ENCODE measurements around the gene SLC6A3. TPM values are rescaled to one million over a fixed set of nuclear protein-coding genes. Genes with fewer than 3 reads are reported as not detected.

SLC6A3 gene
- total RNA-seq, 2 experiments from 2014 or later, result 0.07 to 0.23 TPM

GRCh38 chr5:1414311-1415058 lies 30.8 kb downstream of the SLC6A3 start:
- CTCF ChIA-PET, result no interaction called here
- H3K27me3 Mint-ChIP-seq, result no peaks in the 10 kb centered on the region
- no peak for ATAC-seq
- DNase-seq, result no peak
- H3K9me3 Mint-ChIP-seq (ENCODE audit: low read depth), result no peaks in the 10 kb centered on the region
- no peak overlapping the region for H3K4me3 Mint-ChIP-seq
- no peak overlapping the region for H3K27ac Mint-ChIP-seq
- H3K36me3 Mint-ChIP-seq, result no peaks in the 10 kb centered on the region
- H3K4me1 Mint-ChIP-seq, result peaks cover 3% of the 10 kb centered on the region

- Mint-ChIP-seq H3K4me1 (peaks cover 3% of the 10 kb centered on the region), H3K27ac (no peak overlapping the region), H3K27me3 (no peaks in the 10 kb centered on the region), H3K36me3 (no peaks in the 10 kb centered on the region), H3K9me3 (ENCODE audit: low read depth) (no peaks in the 10 kb centered on the region), H3K4me3 (no peak overlapping the region)
- CTCF ChIA-PET, result no interaction called here
- ATAC-seq (no peak), DNase-seq (no peak)
These were observed 31.5 kb downstream of the SLC6A3 start for GRCh38 chr5:1413611-1414241.

- Mint-ChIP-seq H3K4me1 (peaks cover 3% of the 10 kb centered on the region), H3K9me3 (ENCODE audit: low read depth) (no peaks in the 10 kb centered on the region), H3K4me3 (no peak overlapping the region), H3K27me3 (no peaks in the 10 kb centered on the region), H3K36me3 (no peaks in the 10 kb centered on the region), H3K27ac (no peak overlapping the region)
- CTCF ChIA-PET, result no interaction called here
- ATAC-seq, result no peak
- DNase-seq, result no peak
These were observed 32.0 kb downstream of the SLC6A3 start for GRCh38 chr5:1413211-1413610.

- CTCF ChIA-PET, result no interaction called here
These were observed 32.6 kb downstream of the SLC6A3 start for GRCh38 chr5:1412621-1413020.

GRCh38 chr5:1412163-1412562 lies 33.1 kb downstream of the SLC6A3 start:
- Mint-ChIP-seq H3K27ac (no peak overlapping the region), H3K36me3 (no peaks in the 10 kb centered on the region), H3K27me3 (no peaks in the 10 kb centered on the region), H3K4me3 (no peak overlapping the region), H3K4me1 (peaks cover 3% of the 10 kb centered on the region), H3K9me3 (ENCODE audit: low read depth) (no peaks in the 10 kb centered on the region)
- DNase-seq, result no peak
- ATAC-seq, result no peak
- CTCF ChIA-PET, result no interaction called here

More at GRCh38 chr5:1412621-1413020, 32.6 kb downstream of the SLC6A3 start:
- no peak overlapping the region for H3K4me3 Mint-ChIP-seq
- no peaks in the 10 kb centered on the region for H3K36me3 Mint-ChIP-seq
- no peak overlapping the region for H3K27ac Mint-ChIP-seq
- H3K27me3 Mint-ChIP-seq, result no peaks in the 10 kb centered on the region
- no peaks in the 10 kb centered on the region for H3K9me3 Mint-ChIP-seq (ENCODE audit: low read depth)
- no peak for DNase-seq
- no peak for ATAC-seq
- H3K4me1 Mint-ChIP-seq, result peaks cover 3% of the 10 kb centered on the region

- no peak overlapping the region for H3K27ac Mint-ChIP-seq
- no peaks in the 10 kb centered on the region for H3K27me3 Mint-ChIP-seq
- ATAC-seq, result no peak
- H3K4me1 Mint-ChIP-seq, result peaks cover 3% of the 10 kb centered on the region
- CTCF ChIA-PET, result no interaction called here
- no peaks in the 10 kb centered on the region for H3K36me3 Mint-ChIP-seq
- DNase-seq, result no peak
- H3K4me3 Mint-ChIP-seq, result no peak overlapping the region
- no peaks in the 10 kb centered on the region for H3K9me3 Mint-ChIP-seq (ENCODE audit: low read depth)
These were observed 34.1 kb downstream of the SLC6A3 start for GRCh38 chr5:1411099-1411498.

GRCh38 chr5:1410156-1411014 lies 34.9 kb downstream of the SLC6A3 start:
- CTCF ChIA-PET, result interaction anchor here (1.2 kb wide), 1 partner anchor 30 kb away, joined by 4 read pairs; no protein-coding TSS in a partner anchor
- H3K36me3 Mint-ChIP-seq, result no peaks in the 10 kb centered on the region
- DNase-seq (no peak), ATAC-seq (no peak)
- no peak overlapping the region for H3K27ac Mint-ChIP-seq
- H3K4me3 Mint-ChIP-seq, result no peak overlapping the region
- no peaks in the 10 kb centered on the region for H3K27me3 Mint-ChIP-seq
- H3K9me3 Mint-ChIP-seq (ENCODE audit: low read depth), result no peaks in the 10 kb centered on the region
- H3K4me1 Mint-ChIP-seq, result peaks cover 3% of the 10 kb centered on the region

GRCh38 chr5:1409381-1410110 lies 35.7 kb downstream of the SLC6A3 start:
- Mint-ChIP-seq H3K4me1 (peaks cover 3% of the 10 kb centered on the region), H3K36me3 (no peaks in the 10 kb centered on the region), H3K9me3 (ENCODE audit: low read depth) (no peaks in the 10 kb centered on the region), H3K27ac (no peak overlapping the region), H3K27me3 (no peaks in the 10 kb centered on the region), H3K4me3 (no peak overlapping the region)
- peak; percentile 45 for ATAC-seq
- DNase-seq, result peak; percentile 50
- CTCF ChIA-PET, result interaction anchor here (1.2 to 1.5 kb wide), 2 partner anchors 29 to 236 kb away, joined by 4 to 5 read pairs; no protein-coding TSS in a partner anchor

- no peak for ATAC-seq
- CTCF ChIA-PET, result no interaction called here
- H3K27ac Mint-ChIP-seq, result no peak overlapping the region
These were observed 38.3 kb downstream of the SLC6A3 start for GRCh38 chr5:1406681-1407640.

GRCh38 chr5:1405539-1406530 lies 39.4 kb downstream of the SLC6A3 start:
- CTCF ChIA-PET, result interaction anchor here (1.2 kb wide), 1 partner anchor 239 kb away, joined by 6 read pairs; no protein-coding TSS in a partner anchor
- no peaks in the 10 kb centered on the region for H3K27me3 Mint-ChIP-seq
- peaks cover 2% of the 10 kb centered on the region for H3K4me1 Mint-ChIP-seq
- H3K4me3 Mint-ChIP-seq, result no peak overlapping the region
- H3K36me3 Mint-ChIP-seq, result no peaks in the 10 kb centered on the region
- ATAC-seq (no peak), DNase-seq (no peak)
- H3K9me3 Mint-ChIP-seq (ENCODE audit: low read depth), result no peaks in the 10 kb centered on the region
- no peak overlapping the region for H3K27ac Mint-ChIP-seq

More at GRCh38 chr5:1406681-1407640, 38.3 kb downstream of the SLC6A3 start:
- Mint-ChIP-seq H3K4me3 (no peak overlapping the region), H3K9me3 (ENCODE audit: low read depth) (no peaks in the 10 kb centered on the region), H3K36me3 (no peaks in the 10 kb centered on the region), H3K27me3 (no peaks in the 10 kb centered on the region), H3K4me1 (peaks cover 3% of the 10 kb centered on the region)
- DNase-seq, result no peak

GRCh38 chr5:1405121-1405520 lies 40.1 kb downstream of the SLC6A3 start:
- H3K4me1 Mint-ChIP-seq, result no peaks in the 10 kb centered on the region
- DNase-seq, result no peak
- CTCF ChIA-PET, result interaction anchor here (1.2 kb wide), 1 partner anchor 240 kb away, joined by 6 read pairs; no protein-coding TSS in a partner anchor
- H3K27ac Mint-ChIP-seq, result no peak overlapping the region
- no peaks in the 10 kb centered on the region for H3K27me3 Mint-ChIP-seq
- H3K36me3 Mint-ChIP-seq, result no peaks in the 10 kb centered on the region
- H3K4me3 Mint-ChIP-seq, result no peak overlapping the region
- ATAC-seq, result no peak
- H3K9me3 Mint-ChIP-seq (ENCODE audit: low read depth), result no peaks in the 10 kb centered on the region
